Parathyroid adenoma (tissue), 2 donors: ENCODE measurements around the gene MPC1.
"Not testable (repeated sequence)": the region's sequence is repeated elsewhere in the genome, so short reads cannot be mapped to it uniquely, and the experiment has no call there.

ENCODE experiments used
- H2AFZ ChIP-seq: fragments of 300-600 bp; sonication (generic); one replicate; pipeline ENCODE4 v1.7.0; 2017; ENCODE audit warnings: antibody characterized with exemption, mild to moderate bottlenecking
- H3K27ac ChIP-seq: fragments of 300-600 bp; sonication (generic); one replicate; pipeline ENCODE4 v1.7.0; 2017
- H3K27me3 ChIP-seq: fragments of 300-600 bp; sonication (generic); one replicate; pipeline ENCODE4 v1.7.0; 2017; ENCODE audit warnings: low read length; ENCODE audit not compliant: control insufficient read depth, insufficient read depth
- H3K36me3 ChIP-seq: fragments of 300-600 bp; sonication (generic); one replicate; pipeline ENCODE4 v1.7.0; 2017; ENCODE audit warnings: low read length; ENCODE audit not compliant: control insufficient read depth, insufficient read depth
- H3K4me1 ChIP-seq: fragments of 300-600 bp; sonication (generic); one replicate; pipeline ENCODE4 v1.7.0; 2017; ENCODE audit warnings: control low read depth
- H3K4me2 ChIP-seq: fragments of 300-600 bp; sonication (generic); one replicate; pipeline ENCODE4 v1.7.0; 2017; ENCODE audit warnings: low read length
- H3K4me3 ChIP-seq: fragments of 300-600 bp; sonication (generic); one replicate; pipeline ENCODE4 v1.7.0; 2017; ENCODE audit warnings: low read depth, low read length
- H3K79me2 ChIP-seq: fragments of 300-600 bp; sonication (generic); one replicate; pipeline ENCODE4 v1.7.0; 2017; ENCODE audit warnings: control low read depth
- H3K9ac ChIP-seq: fragments of 300-600 bp; sonication (generic); one replicate; pipeline ENCODE4 v1.7.0; 2017; ENCODE audit warnings: mild to moderate bottlenecking
- H3K9me3 ChIP-seq: fragments of 300-600 bp; sonication (generic); one replicate; pipeline ENCODE4 v1.7.0; 2017; ENCODE audit warnings: low read length; ENCODE audit not compliant: control insufficient read depth
- CTCF ChIP-seq: fragments of 300-600 bp; sonication (generic); IDR thresholded peaks from one replicate; pipeline ENCODE4 v1.7.0; 2017; ENCODE audit warnings: antibody characterized with exemption, mild to moderate bottlenecking
- donor health status: primary hyperparathyroidism.

Gene MPC1

GRCh38 chr6:166402582-166403277 lies 20.0 kb upstream of the MPC1 start:
- Histone ChIP-seq H3K27ac (no peak overlapping the region), H2AFZ (no peak overlapping the region)

GRCh38 chr6:166400649-166401250 lies 18.0 kb upstream of the MPC1 start:
- H3K4me3 ChIP-seq, H3K79me2 ChIP-seq, H3K36me3 ChIP-seq, H3K4me1 ChIP-seq, H3K27ac ChIP-seq, H3K9ac ChIP-seq, H3K9me3 ChIP-seq, H3K27me3 ChIP-seq, H3K4me2 ChIP-seq: not testable (repeated sequence)
- peak; percentile 82 for TF ChIP-seq CTCF
- peak overlapping the region; percentile 56 for H2AFZ ChIP-seq

More at GRCh38 chr6:166402582-166403277, 20.0 kb upstream of the MPC1 start:
- no peak overlapping the region for H3K9ac ChIP-seq
- no peaks in the 10 kb centered on the region for H3K36me3 ChIP-seq
- TF ChIP-seq CTCF = no peak
- no peak overlapping the region for H3K4me2 ChIP-seq
- no peak overlapping the region for H3K4me3 ChIP-seq
- H3K79me2 ChIP-seq = no peaks in the 10 kb centered on the region
- H3K4me1 ChIP-seq = no peaks in the 10 kb centered on the region
- H3K9me3 ChIP-seq = no peaks in the 10 kb centered on the region
- no peaks in the 10 kb centered on the region for H3K27me3 ChIP-seq

- Histone ChIP-seq H3K4me1 (no peaks in the 10 kb centered on the region), H3K9ac (no peak overlapping the region), H3K4me2 (no peak overlapping the region), H3K27ac (no peak overlapping the region), H3K27me3 (no peaks in the 10 kb centered on the region), H3K4me3 (no peak overlapping the region), H3K79me2 (no peaks in the 10 kb centered on the region), H3K9me3 (no peaks in the 10 kb centered on the region), H2AFZ (no peak overlapping the region), H3K36me3 (no peaks in the 10 kb centered on the region)
- TF ChIP-seq CTCF = no peak
Measured at GRCh38 chr6:166400181-166400580, 17.4 kb upstream of the MPC1 start.

GRCh38 chr6:166398348-166398747 lies 15.6 kb upstream of the MPC1 start:
- Histone ChIP-seq H3K36me3 (no peaks in the 10 kb centered on the region), H2AFZ (no peak overlapping the region), H3K27ac (no peak overlapping the region), H3K27me3 (no peaks in the 10 kb centered on the region), H3K79me2 (no peaks in the 10 kb centered on the region), H3K9me3 (no peaks in the 10 kb centered on the region), H3K4me1 (no peaks in the 10 kb centered on the region), H3K4me2 (no peak overlapping the region), H3K9ac (no peak overlapping the region), H3K4me3 (no peak overlapping the region)
- TF ChIP-seq CTCF = no peak

- no peak for TF ChIP-seq CTCF
- Histone ChIP-seq H3K9ac (no peak overlapping the region), H3K36me3 (no peaks in the 10 kb centered on the region), H3K9me3 (no peaks in the 10 kb centered on the region), H2AFZ (no peak overlapping the region), H3K79me2 (no peaks in the 10 kb centered on the region), H3K27me3 (no peaks in the 10 kb centered on the region), H3K4me1 (no peaks in the 10 kb centered on the region), H3K27ac (no peak overlapping the region), H3K4me3 (no peak overlapping the region), H3K4me2 (no peak overlapping the region)
Measured at GRCh38 chr6:166397849-166398248, 15.1 kb upstream of the MPC1 start.
